Endodermal cell (in vitro differentiated cells): ENCODE data around the gene TRIM15. TPM values are rescaled to one million over a fixed set of nuclear protein-coding genes. Genes with fewer than 3 reads are reported as not detected.
"Not testable (repeated sequence)": the region's sequence is repeated elsewhere in the genome, so short reads cannot be mapped to it uniquely, and the experiment has no call there.

Source experiments
- DNase-seq: peaks from one replicate; pipeline ENCODE4 v3.0.0-alpha.2; 2017
- H3K27ac ChIP-seq: 2 replicates; pipeline ENCODE4 v1.5.1; 2013; ENCODE audit warnings: mild to moderate bottlenecking, low read depth, low read length, moderate library complexity
- H3K27me3 ChIP-seq: 2 replicates; pipeline ENCODE4 v1.6.1; 2013; ENCODE audit warnings: mild to moderate bottlenecking, low read length, moderate library complexity; ENCODE audit not compliant: insufficient read depth, control insufficient read depth, poor library complexity, severe bottlenecking
- H3K36me3 ChIP-seq: 2 replicates; pipeline ENCODE4 v1.7.0; 2013; ENCODE audit warnings: mild to moderate bottlenecking, low read length, moderate library complexity; ENCODE audit not compliant: control insufficient read depth, insufficient read depth
- H3K4me1 ChIP-seq: one replicate; pipeline ENCODE4 v1.7.0; 2013; ENCODE audit warnings: low read length; ENCODE audit not compliant: control insufficient read depth, insufficient read depth
- H3K4me3 ChIP-seq: 2 replicates; pipeline ENCODE4 v1.5.1; 2013; ENCODE audit warnings: mild to moderate bottlenecking, low read length, moderate library complexity
- H3K9ac ChIP-seq: 2 replicates; pipeline ENCODE4 v1.6.1; 2013; ENCODE audit warnings: mild to moderate bottlenecking, low read length, moderate library complexity; ENCODE audit not compliant: poor library complexity, severe bottlenecking; ENCODE audit errors: extremely low read depth
- H3K9me3 ChIP-seq: 2 replicates; pipeline ENCODE4 v1.6.1; 2013; ENCODE audit warnings: mild to moderate bottlenecking, low read length, moderate library complexity; ENCODE audit not compliant: control insufficient read depth
- H3K27ac Mint-ChIP-seq: 2 replicates; pipeline ENCODE4 v1.8.0; 2020; ENCODE audit warnings: mixed read lengths
- H3K27me3 Mint-ChIP-seq: 2 replicates; pipeline ENCODE4 v1.8.0; 2021; ENCODE audit warnings: mild to moderate bottlenecking, mixed read lengths; ENCODE audit not compliant: insufficient read depth
- H3K36me3 Mint-ChIP-seq: 2 replicates; pipeline ENCODE4 v1.8.0; 2020; ENCODE audit warnings: low read depth, mixed read lengths
- H3K4me1 Mint-ChIP-seq: 2 replicates; pipeline ENCODE4 v1.8.0; 2020; ENCODE audit warnings: mixed read lengths
- H3K4me3 Mint-ChIP-seq: 2 replicates; pipeline ENCODE4 v1.8.0; 2020; ENCODE audit warnings: mild to moderate bottlenecking, moderate library complexity, mixed read lengths
- H3K9me3 Mint-ChIP-seq: 2 replicates; pipeline ENCODE4 v1.8.0; 2020; ENCODE audit warnings: mild to moderate bottlenecking, mixed read lengths
- CTCF ChIP-seq: fragments of 200-600 bp; sonication (generic); conservative IDR thresholded peaks from 2 replicates; pipeline ENCODE4 v1.5.0; 2021; ENCODE audit warnings: antibody characterized with exemption, mild to moderate bottlenecking
- WGBS, 2 experiments: methylation state at CpG; one replicate each; pipeline versions ENCODE4 v1.1.5 to v1.1.7; 2013; ENCODE audit warnings: missing lambda C conversion rate in 2 of 2, mixed read lengths in 1 of 2; ENCODE audit not compliant: insufficient coverage in 1 of 2, insufficient read length in 1 of 2; 5-methylcytosine and 5-hydroxymethylcytosine counted together
- total RNA-seq, 2 donors: library from RNA; stranded (reverse); fragmentation: NEBNext Ultra II Directional in 1 of 2; extraction: Animal tissue kit (Norgen Biotek cat#: 25700) in 1 of 2; gene quantifications; 2 replicates in 1 of 2; 3 replicates in 1 of 2; pipeline ENCODE4 v1.2.1, GENCODE V29; 2021

The TRIM15 gene
- total RNA-seq, 2 donors from 2014 or later = not detected

DNA sequence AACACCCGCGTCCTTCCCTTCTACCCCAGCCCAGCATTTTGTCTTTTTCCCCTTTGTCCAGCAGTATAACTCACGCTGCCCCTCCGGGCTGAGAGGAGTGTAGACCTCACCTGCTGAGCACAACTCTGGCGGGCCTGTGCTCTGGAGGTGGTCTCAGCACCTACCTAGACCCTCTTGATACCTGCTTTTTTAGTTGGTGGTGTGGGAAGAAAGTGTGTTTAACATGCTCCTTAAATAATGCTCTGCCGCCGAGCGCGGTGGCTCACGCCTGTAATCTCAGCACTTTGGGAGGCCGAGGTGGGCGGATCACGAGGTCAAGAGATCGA, 51.3 kb downstream of the TRIM15 start:
- 77 to 90% methylated on average over 2 to 13 of the region's 14 CpGs for WGBS, 2 experiments
- H3K9me3 ChIP-seq = no peaks in the 10 kb centered on the region
- peaks cover 29% of the 10 kb centered on the region for H3K4me1 Mint-ChIP-seq
- peak overlapping the region; percentile 89 for H3K4me3 Mint-ChIP-seq
- no peaks in the 10 kb centered on the region for H3K4me1 ChIP-seq
- peaks cover 11% of the 10 kb centered on the region for H3K36me3 Mint-ChIP-seq
- H3K4me3 ChIP-seq = peak overlapping the region; percentile 78
- TF ChIP-seq CTCF = no peak
- H3K9ac ChIP-seq = peak overlapping the region; percentile 13
- H3K9me3 Mint-ChIP-seq = no peaks in the 10 kb centered on the region
- peak overlapping the region; percentile 98 for H3K27ac Mint-ChIP-seq
- H3K27me3 ChIP-seq = no peaks in the 10 kb centered on the region
- DNase-seq = no peak
- H3K27me3 Mint-ChIP-seq = peaks cover 5% of the 10 kb centered on the region
- no peaks in the 10 kb centered on the region for H3K36me3 ChIP-seq
- no peak overlapping the region for H3K27ac ChIP-seq

DNA sequence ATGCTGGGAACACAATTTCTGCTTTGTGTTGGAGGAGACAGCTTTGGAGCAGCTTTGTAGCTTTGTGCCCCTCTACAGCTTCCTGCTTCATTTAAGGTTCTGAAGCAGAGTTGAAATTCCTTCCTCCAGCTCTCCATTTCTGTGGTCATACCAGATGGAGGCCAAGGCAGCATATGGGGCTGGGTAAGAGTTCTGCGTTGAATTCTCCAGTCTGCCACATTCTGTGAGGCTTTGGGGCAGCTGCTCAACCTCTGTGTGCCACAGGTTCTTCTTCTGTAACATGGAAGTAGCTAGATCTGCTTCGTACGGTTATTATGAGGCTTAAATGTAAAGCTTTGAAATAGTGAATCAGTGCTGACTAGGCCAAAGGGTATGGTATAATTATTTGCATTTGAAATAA, 52.8 kb downstream of the TRIM15 start:
- Histone ChIP-seq H3K27ac (no peak overlapping the region), H3K36me3 (no peaks in the 10 kb centered on the region), H3K9ac (no peak overlapping the region), H3K4me1 (no peaks in the 10 kb centered on the region), H3K9me3 (no peaks in the 10 kb centered on the region), H3K4me3 (no peak overlapping the region), H3K27me3 (no peaks in the 10 kb centered on the region)
- peaks cover 2% of the 10 kb centered on the region for H3K36me3 Mint-ChIP-seq
- H3K4me3 Mint-ChIP-seq = no peak overlapping the region
- H3K27me3 Mint-ChIP-seq = peaks cover 5% of the 10 kb centered on the region
- no peak for TF ChIP-seq CTCF
- DNase-seq = no peak
- WGBS, 2 experiments = 93 to 96% methylated on average over 3 of the region's 3 CpGs
- H3K4me1 Mint-ChIP-seq = peaks cover 19% of the 10 kb centered on the region
- no peaks in the 10 kb centered on the region for H3K9me3 Mint-ChIP-seq
- H3K27ac Mint-ChIP-seq = no peak overlapping the region

GRCh38 chr6:30219244-30219643, 55.9 kb downstream of the TRIM15 start:
- no peak overlapping the region for H3K4me3 ChIP-seq
- H3K9me3 Mint-ChIP-seq = peaks cover 27% of the 10 kb centered on the region
- H3K36me3 Mint-ChIP-seq = no peaks in the 10 kb centered on the region
- TF ChIP-seq CTCF = peak; percentile 88
- H3K4me3 Mint-ChIP-seq = no peak overlapping the region
- 0 to 8% methylated on average over 1 of the region's 1 CpG for WGBS, 2 experiments
- no peaks in the 10 kb centered on the region for H3K36me3 ChIP-seq
- no peaks in the 10 kb centered on the region for H3K27me3 ChIP-seq
- H3K9ac ChIP-seq = no peak overlapping the region
- no peak overlapping the region for H3K27ac ChIP-seq
- peaks cover 5% of the 10 kb centered on the region for H3K27me3 Mint-ChIP-seq
- peak; percentile 80 for DNase-seq
- H3K4me1 ChIP-seq = no peaks in the 10 kb centered on the region
- peaks cover 19% of the 10 kb centered on the region for H3K9me3 ChIP-seq
- no peak overlapping the region for H3K27ac Mint-ChIP-seq
- H3K4me1 Mint-ChIP-seq = peaks cover 3% of the 10 kb centered on the region

- H3K27ac Mint-ChIP-seq, H3K27me3 ChIP-seq, H3K4me3 ChIP-seq, H3K4me3 Mint-ChIP-seq, H3K27me3 Mint-ChIP-seq, H3K36me3 ChIP-seq, H3K9ac ChIP-seq, H3K27ac ChIP-seq, DNase-seq, H3K36me3 Mint-ChIP-seq, H3K4me1 ChIP-seq, H3K4me1 Mint-ChIP-seq: not testable (repeated sequence)
- 90 to 93% methylated on average over 2 to 5 of the region's 6 CpGs for WGBS, 2 experiments
- peaks cover 23% of the 10 kb centered on the region for H3K9me3 ChIP-seq
- H3K9me3 Mint-ChIP-seq = peaks cover 34% of the 10 kb centered on the region
These were observed 58.0 kb downstream of the TRIM15 start for GRCh38 chr6:30221395-30221794.

- H3K9ac ChIP-seq, H3K4me1 ChIP-seq, H3K36me3 Mint-ChIP-seq, H3K36me3 ChIP-seq, H3K4me1 Mint-ChIP-seq, H3K27ac ChIP-seq, H3K4me3 Mint-ChIP-seq, H3K27me3 ChIP-seq, H3K27me3 Mint-ChIP-seq, H3K27ac Mint-ChIP-seq, DNase-seq, H3K4me3 ChIP-seq: not testable (repeated sequence)
- H3K9me3 Mint-ChIP-seq = peaks cover 34% of the 10 kb centered on the region
- 90 to 97% methylated on average over 6 to 23 of the region's 23 CpGs for WGBS, 2 experiments
- peaks cover 23% of the 10 kb centered on the region for H3K9me3 ChIP-seq
These were observed 58.6 kb downstream of the TRIM15 start for GRCh38 chr6:30221956-30222355.
